PC-3 (cell line): ENCODE results near the gene CLEC19A. TPM values are rescaled to one million over a fixed set of nuclear protein-coding genes. Genes with fewer than 3 reads are reported as not detected.

Experiments used
- ATAC-seq: fragments of 200-7000 bp; cut with Tn5 transposase; 2 replicates; pipeline ENCODE4 v1.9.1; 2020; ENCODE audit warnings: mild to moderate bottlenecking, moderate library complexity
- BruUV-seq: library from RNA; stranded (reverse); fragments of 400-500 nt; replicated peaks from 2 replicates; lab custom pipeline; 2021; lab: Mats Ljungman, UMichigan
- CTCF ChIA-PET: fragments of 300-600 bp; sonication (Branson Sonifier 250); formaldehyde crosslinking; loops from one replicate; lab custom pipeline; 2022; ENCODE audit warnings: antibody characterized with exemption; lab: Charles Lee
- POLR2A ChIA-PET: fragments of 300-600 bp; sonication (Branson Sonifier 250); formaldehyde crosslinking; loops from one replicate; lab custom pipeline; 2022; ENCODE audit warnings: antibody characterized with exemption; ENCODE audit not compliant: unreplicated experiment; lab: Charles Lee
- DNase-seq: peaks from one replicate; pipeline ENCODE4 v3.0.0-alpha.2; 2015
- H2AFZ ChIP-seq: fragments of 300-600 bp; sonication (generic); 2 replicates; pipeline ENCODE4 v1.6.0; 2016; ENCODE audit warnings: antibody characterized with exemption, low read length
- H3F3A ChIP-seq: fragments of 300-600 bp; sonication (generic); one replicate; pipeline ENCODE4 v1.6.0; 2017; ENCODE audit warnings: antibody characterized with exemption, low read length, control low read depth, mild to moderate bottlenecking; ENCODE audit not compliant: unreplicated experiment
- H3K27ac ChIP-seq: fragments of 300-600 bp; sonication (generic); 2 replicates; pipeline ENCODE4 v1.5.1; 2016; ENCODE audit warnings: mild to moderate bottlenecking, low read length
- H3K27me3 ChIP-seq: fragments of 300-600 bp; sonication (generic); 2 replicates; pipeline ENCODE4 v1.6.1; 2016; ENCODE audit warnings: low read length, mixed read lengths
- H3K36me3 ChIP-seq: fragments of 300-600 bp; sonication (generic); 2 replicates; pipeline ENCODE4 v1.6.1; 2016; ENCODE audit warnings: low read depth, mixed run types, low read length, mixed read lengths
- H3K4me1 ChIP-seq: fragments of 300-600 bp; sonication (generic); 2 replicates; pipeline ENCODE4 v1.5.1; 2016; ENCODE audit warnings: low read length; ENCODE audit not compliant: insufficient read depth
- H3K4me2 ChIP-seq: fragments of 300-600 bp; sonication (generic); 2 replicates; pipeline ENCODE4 v1.6.0; 2016; ENCODE audit warnings: low read length
- H3K4me3 ChIP-seq: fragments of 300-600 bp; sonication (generic); 2 replicates; pipeline ENCODE4 v1.5.1; 2016; ENCODE audit warnings: mild to moderate bottlenecking, low read length, mixed read lengths
- H3K79me2 ChIP-seq: fragments of 300-600 bp; sonication (generic); 2 replicates; pipeline ENCODE4 v1.6.1; 2017; ENCODE audit warnings: low read length, mixed read lengths
- H3K9ac ChIP-seq: fragments of 300-600 bp; sonication (generic); 2 replicates; pipeline ENCODE4 v1.6.0; 2016; ENCODE audit warnings: mild to moderate bottlenecking, low read length
- H3K9me2 ChIP-seq: fragments of 300-600 bp; sonication (generic); replicated peaks from 2 replicates; pipeline ENCODE4 v1.6.1; 2016; ENCODE audit warnings: mixed run types, low read length, mixed read lengths
- H3K9me3 ChIP-seq: fragments of 300-600 bp; sonication (generic); 2 replicates; pipeline ENCODE4 v1.6.1; 2016; ENCODE audit warnings: low read length, mixed read lengths
- H4K20me1 ChIP-seq: fragments of 300-600 bp; sonication (generic); 2 replicates; pipeline ENCODE4 v1.6.1; 2016; ENCODE audit warnings: low read length, mixed read lengths
- EZH2 ChIP-seq: fragments of 300-600 bp; sonication (generic); IDR thresholded peaks from one replicate; pipeline ENCODE4 v1.6.1; 2017; ENCODE audit warnings: antibody characterized with exemption, mild to moderate bottlenecking, low read length; ENCODE audit not compliant: unreplicated experiment
- EZH2phosphoT487 ChIP-seq: fragments of 300-600 bp; sonication (generic); IDR thresholded peaks from 2 replicates; pipeline ENCODE4 v1.6.1; 2018; ENCODE audit warnings: mild to moderate bottlenecking, antibody characterized with exemption, low read length, borderline replicate concordance
- intact Hi-C: fragments of 100-400 bp; cut with micrococcal nuclease; formaldehyde crosslinking; loops from 2 replicates; pipeline ENCODE4 v1.9.0; 2023
- total RNA-seq: library from RNA; depleted of rRNA; stranded (reverse); fragments of >200 nt; gene quantifications from 2 replicates; pipeline ENCODE4 v1.2.3, GENCODE V29; 2014
- TF ChIP-seq, protein P1 (sequence below): fragments of 300-600 bp; sonication (generic); conservative IDR thresholded peaks from 2 replicates; pipeline ENCODE4 v1.5.1; 2017; ENCODE audit warnings: antibody characterized with exemption, low read depth, mild to moderate bottlenecking, low read length

Gene CLEC19A
- total RNA-seq, 1 experiment from 2014 or later: not detected

DNA sequence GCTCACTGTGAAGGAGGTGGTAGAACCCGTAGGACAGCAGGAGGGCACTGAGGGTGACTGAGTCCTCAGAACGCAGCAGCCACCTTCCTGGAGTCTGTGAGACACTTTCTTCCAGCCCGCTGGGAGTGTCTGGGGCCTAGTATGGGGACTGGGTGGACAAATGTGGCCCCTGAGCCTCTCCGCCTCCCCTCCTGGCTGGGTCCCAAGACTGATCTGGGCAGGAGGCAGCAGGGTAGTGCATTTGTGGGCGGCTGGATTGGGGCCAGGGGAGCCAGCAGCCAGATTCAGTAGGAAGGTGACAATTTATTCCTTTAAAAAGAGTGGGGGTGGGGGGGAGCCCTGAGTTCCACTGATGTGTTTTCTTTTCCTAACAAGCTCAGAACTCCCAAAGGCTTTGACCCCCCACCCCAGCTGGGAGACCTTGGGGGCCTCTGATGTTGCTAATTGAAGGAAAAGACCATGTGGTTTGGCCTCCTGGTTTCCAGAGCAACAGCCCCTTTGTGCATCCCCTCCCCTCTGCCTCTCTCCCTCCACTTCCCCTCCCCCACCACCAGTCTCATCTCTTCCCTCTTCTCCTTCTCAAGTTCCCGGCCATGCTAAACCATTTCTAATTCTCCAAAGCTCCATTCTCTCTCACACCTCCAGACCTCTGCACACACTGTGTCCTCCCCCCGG is 4.4 kb downstream of the CLEC19A start:
- BruUV-seq: no TSS peak
- H3K36me3 ChIP-seq: no peaks in the 10 kb centered on the region
- no peak for ATAC-seq
- no peaks in the 10 kb centered on the region for H3K9me2 ChIP-seq
- no peaks in the 10 kb centered on the region for H3K9me3 ChIP-seq
- H3K4me2 ChIP-seq: no peak overlapping the region
- CTCF ChIA-PET: no interaction called here
- H3K27ac ChIP-seq: no peak overlapping the region
- no peaks in the 10 kb centered on the region for H3K4me1 ChIP-seq
- DNase-seq: no peak
- no peaks in the 10 kb centered on the region for H3K27me3 ChIP-seq
- no peak overlapping the region for H2AFZ ChIP-seq
- intact Hi-C loops: no loop called here
- POLR2A ChIA-PET: no interaction called here
- no peak overlapping the region for H3K9ac ChIP-seq
- H4K20me1 ChIP-seq: no peaks in the 10 kb centered on the region
- H3K4me3 ChIP-seq: no peak overlapping the region
- no peaks in the 10 kb centered on the region for H3K79me2 ChIP-seq
- H3F3A ChIP-seq: no peaks in the 10 kb centered on the region
- TF ChIP-seq EZH2 (no peak), EZH2phosphoT487 (no peak)
- TF ChIP-seq, protein P1, sequence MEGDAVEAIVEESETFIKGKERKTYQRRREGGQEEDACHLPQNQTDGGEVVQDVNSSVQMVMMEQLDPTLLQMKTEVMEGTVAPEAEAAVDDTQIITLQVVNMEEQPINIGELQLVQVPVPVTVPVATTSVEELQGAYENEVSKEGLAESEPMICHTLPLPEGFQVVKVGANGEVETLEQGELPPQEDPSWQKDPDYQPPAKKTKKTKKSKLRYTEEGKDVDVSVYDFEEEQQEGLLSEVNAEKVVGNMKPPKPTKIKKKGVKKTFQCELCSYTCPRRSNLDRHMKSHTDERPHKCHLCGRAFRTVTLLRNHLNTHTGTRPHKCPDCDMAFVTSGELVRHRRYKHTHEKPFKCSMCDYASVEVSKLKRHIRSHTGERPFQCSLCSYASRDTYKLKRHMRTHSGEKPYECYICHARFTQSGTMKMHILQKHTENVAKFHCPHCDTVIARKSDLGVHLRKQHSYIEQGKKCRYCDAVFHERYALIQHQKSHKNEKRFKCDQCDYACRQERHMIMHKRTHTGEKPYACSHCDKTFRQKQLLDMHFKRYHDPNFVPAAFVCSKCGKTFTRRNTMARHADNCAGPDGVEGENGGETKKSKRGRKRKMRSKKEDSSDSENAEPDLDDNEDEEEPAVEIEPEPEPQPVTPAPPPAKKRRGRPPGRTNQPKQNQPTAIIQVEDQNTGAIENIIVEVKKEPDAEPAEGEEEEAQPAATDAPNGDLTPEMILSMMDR: no peak

DNA sequence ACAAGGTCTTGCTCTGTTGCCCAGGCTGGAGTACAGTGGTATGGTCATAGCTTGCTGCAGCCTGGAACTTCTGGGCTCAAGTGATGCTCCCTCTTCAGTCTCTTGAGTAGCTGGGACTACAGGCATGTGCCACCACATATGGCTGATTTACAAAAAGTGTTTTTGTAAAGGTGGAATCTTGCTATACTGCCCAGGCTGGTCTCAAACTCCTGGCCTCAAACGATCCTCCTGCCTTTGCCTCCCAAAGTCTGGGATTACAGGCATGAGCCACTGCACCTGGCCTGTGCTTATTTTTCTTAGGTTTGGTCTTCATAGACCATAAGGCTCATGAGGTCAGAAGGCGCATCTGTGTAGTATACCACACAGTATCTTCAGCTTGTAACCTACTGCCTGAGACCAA is 5.3 kb downstream of the CLEC19A start:
- Histone ChIP-seq H2AFZ (no peak overlapping the region), H3K9me3 (no peaks in the 10 kb centered on the region), H3K4me1 (no peaks in the 10 kb centered on the region), H3K9ac (no peak overlapping the region), H3K27me3 (no peaks in the 10 kb centered on the region), H3K4me2 (no peak overlapping the region), H4K20me1 (no peaks in the 10 kb centered on the region), H3K79me2 (no peaks in the 10 kb centered on the region), H3K36me3 (no peaks in the 10 kb centered on the region), H3K9me2 (no peaks in the 10 kb centered on the region), H3K4me3 (no peak overlapping the region), H3K27ac (no peak overlapping the region), H3F3A (no peaks in the 10 kb centered on the region)
- ChIA-PET POLR2A (no interaction called here), CTCF (no interaction called here)
- ATAC-seq: no peak
- TF ChIP-seq EZH2 (no peak), EZH2phosphoT487 (no peak)
- TF ChIP-seq, protein P1: no peak
- no TSS peak for BruUV-seq
- DNase-seq: no peak
- intact Hi-C loops: no loop called here

DNA sequence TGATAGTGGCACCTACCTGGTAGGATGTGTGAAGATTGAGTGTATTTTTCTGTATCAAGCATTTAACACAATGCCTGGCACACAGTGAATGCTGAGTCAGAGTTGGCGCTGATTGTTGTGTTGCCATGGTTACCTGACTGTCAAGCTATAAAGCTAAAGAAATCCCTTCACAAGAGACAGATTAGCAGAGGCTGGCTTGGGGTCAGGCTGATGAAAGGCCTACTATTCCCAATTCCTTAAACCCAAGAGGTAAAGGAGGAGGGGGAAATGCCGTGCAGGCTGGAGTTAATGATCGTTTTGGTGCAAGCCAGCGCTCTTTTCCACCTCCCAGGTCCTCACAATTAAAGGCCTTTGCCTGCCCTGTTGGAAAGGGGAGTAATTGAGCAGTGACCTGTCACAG is 5.9 kb downstream of the CLEC19A start:
- TF ChIP-seq, protein P1: no peak
- TF ChIP-seq EZH2phosphoT487 (no peak), EZH2 (no peak)
- Histone ChIP-seq H3K79me2 (no peaks in the 10 kb centered on the region), H3K4me3 (no peak overlapping the region), H3K9me2 (no peaks in the 10 kb centered on the region), H3K4me2 (no peak overlapping the region), H3K27ac (no peak overlapping the region), H3F3A (no peaks in the 10 kb centered on the region), H3K36me3 (no peaks in the 10 kb centered on the region), H4K20me1 (no peaks in the 10 kb centered on the region), H3K9me3 (no peaks in the 10 kb centered on the region), H3K27me3 (no peaks in the 10 kb centered on the region), H2AFZ (no peak overlapping the region), H3K4me1 (no peaks in the 10 kb centered on the region), H3K9ac (no peak overlapping the region)
- DNase-seq (peak; percentile 20), ATAC-seq (no peak)
- no TSS peak for BruUV-seq
- ChIA-PET POLR2A (no interaction called here), CTCF (no interaction called here)
- intact Hi-C loops: no loop called here
